Common myeloid progenitor, CD34-positive (primary cell): ENCODE measurements around the gene SLC4A1.

Experiments used
- CTCF ChIA-PET: fragments of 350-600 bp; sonication (Branson Sonifier 250); formaldehyde crosslinking; loops from one replicate; lab custom pipeline; 2021; ENCODE audit warnings: antibody characterized with exemption; lab: Charles Lee
- POLR2A ChIA-PET: fragments of 350-600 bp; sonication (Branson Sonifier 250); formaldehyde crosslinking; loops from one replicate; lab custom pipeline; 2021; ENCODE audit warnings: antibody characterized with exemption; lab: Charles Lee
- DNase-seq, 3 donors: peaks; one replicate each; pipeline versions ENCODE4 v3.0.0 to v3.0.0-alpha.2; 2013
- H3K27ac ChIP-seq, 2 experiments: 1 replicate in 1 of 2; 2 replicates in 1 of 2; pipeline ENCODE4 v1.7.0; 2013; ENCODE audit warnings: inconsistent platforms in 2 of 2, low read length in 2 of 2, mild to moderate bottlenecking in 2 of 2, low read depth in 1 of 2, moderate library complexity in 1 of 2; ENCODE audit not compliant: severe bottlenecking in 2 of 2, insufficient read depth in 1 of 2, poor library complexity in 1 of 2
- H3K27me3 ChIP-seq, 5 experiments: replicated peaks in 2 of 5; 1 replicate in 3 of 5; 2 replicates in 2 of 5; pipeline versions ENCODE4 v1.6.1 to v1.7.0; 2013; ENCODE audit warnings: low read length in 4 of 5, mild to moderate bottlenecking in 2 of 5, moderate library complexity in 2 of 5, inconsistent platforms in 1 of 5; ENCODE audit not compliant: insufficient read depth in 5 of 5, control insufficient read depth in 4 of 5
- H3K36me3 ChIP-seq, 4 experiments: 1 replicate in 2 of 4; 2 replicates in 2 of 4; pipeline versions ENCODE4 v1.6.1 to v1.7.0; 2013; ENCODE audit warnings: low read length in 3 of 4, control low read depth in 1 of 4, mild to moderate bottlenecking in 1 of 4; ENCODE audit not compliant: control insufficient read depth in 4 of 4, insufficient read depth in 4 of 4
- H3K4me1 ChIP-seq, 4 experiments: 1 replicate in 3 of 4; 2 replicates in 1 of 4; pipeline versions ENCODE4 v1.6.1 to v1.7.1; 2013; ENCODE audit warnings: low read length in 3 of 4, mild to moderate bottlenecking in 3 of 4, control low read depth in 1 of 4, inconsistent platforms in 1 of 4, moderate library complexity in 1 of 4; ENCODE audit not compliant: control insufficient read depth in 4 of 4, insufficient read depth in 4 of 4; ENCODE audit errors: control extremely low read depth in 1 of 4
- H3K4me3 ChIP-seq, 7 experiments: 1 replicate in 4 of 7; 2 replicates in 3 of 7; pipeline versions ENCODE4 v1.5.1 to v1.7.0; 2013; ENCODE audit warnings: mild to moderate bottlenecking in 7 of 7, low read length in 6 of 7, moderate library complexity in 6 of 7, inconsistent platforms in 2 of 7, low read depth in 2 of 7, control low read depth in 1 of 7; ENCODE audit not compliant: insufficient read depth in 4 of 7, control insufficient read depth in 1 of 7; ENCODE audit errors: extremely low read depth in 1 of 7
- H3K9me3 ChIP-seq, 5 experiments: 1 replicate in 4 of 5; 2 replicates in 1 of 5; pipeline versions ENCODE4 v1.6.1 to v1.7.1; 2013; ENCODE audit warnings: low read length in 4 of 5, mild to moderate bottlenecking in 2 of 5, inconsistent platforms in 1 of 5, low read depth in 1 of 5, moderate library complexity in 1 of 5; ENCODE audit not compliant: control insufficient read depth in 4 of 5, insufficient read depth in 2 of 5; ENCODE audit errors: control extremely low read depth in 1 of 5
- WGBS: methylation state at CpG from one replicate; pipeline ENCODE4 v1.1.5; 2013; ENCODE audit not compliant: insufficient coverage; 5-methylcytosine and 5-hydroxymethylcytosine counted together

The SLC4A1 gene

GRCh38 chr17:44214230-44214494 is 53.8 kb downstream of the SLC4A1 start:
- no peaks in the 10 kb centered on the region for H3K27me3 ChIP-seq
- H3K36me3 ChIP-seq, result peaks cover 28 to 77% (median 55%) of the 10 kb centered on the region in 4 experiments
- H3K4me1 ChIP-seq, result peaks cover 15 to 39% (median 31%) of the 10 kb centered on the region in 4 experiments
- no peak overlapping the region for H3K4me3 ChIP-seq
- ChIA-PET POLR2A (no interaction called here), CTCF (interaction anchor here (0.7 to 8.8 kb wide), 7 partner anchors 8 to 149 kb away, joined by 3 to 84 read pairs (median 4); partner anchors contain the start of gene FAM171A2)
- DNase-seq, result no peak
- no peaks in the 10 kb centered on the region for H3K9me3 ChIP-seq
- 100% methylated on average over 1 of the region's 1 CpG for WGBS
- no peak overlapping the region for H3K27ac ChIP-seq

GRCh38 chr17:44213403-44214229 is 54.3 kb downstream of the SLC4A1 start:
- H3K36me3 ChIP-seq, result peaks cover 29 to 82% (median 59%) of the 10 kb centered on the region in 4 experiments
- POLR2A ChIA-PET, result no interaction called here
- CTCF ChIA-PET, result interaction anchor here (0.7 to 8.8 kb wide), 7 partner anchors 8 to 149 kb away, joined by 3 to 84 read pairs (median 4); partner anchors contain the start of gene FAM171A2
- peaks cover 15 to 39% (median 31%) of the 10 kb centered on the region in 4 experiments for H3K4me1 ChIP-seq
- no peak overlapping the region for H3K27ac ChIP-seq
- H3K27me3 ChIP-seq, result no peaks in the 10 kb centered on the region
- no peak overlapping the region for H3K4me3 ChIP-seq
- no peaks in the 10 kb centered on the region for H3K9me3 ChIP-seq
- no peak for DNase-seq
- 89% methylated on average over 13 of the region's 15 CpGs for WGBS

DNA sequence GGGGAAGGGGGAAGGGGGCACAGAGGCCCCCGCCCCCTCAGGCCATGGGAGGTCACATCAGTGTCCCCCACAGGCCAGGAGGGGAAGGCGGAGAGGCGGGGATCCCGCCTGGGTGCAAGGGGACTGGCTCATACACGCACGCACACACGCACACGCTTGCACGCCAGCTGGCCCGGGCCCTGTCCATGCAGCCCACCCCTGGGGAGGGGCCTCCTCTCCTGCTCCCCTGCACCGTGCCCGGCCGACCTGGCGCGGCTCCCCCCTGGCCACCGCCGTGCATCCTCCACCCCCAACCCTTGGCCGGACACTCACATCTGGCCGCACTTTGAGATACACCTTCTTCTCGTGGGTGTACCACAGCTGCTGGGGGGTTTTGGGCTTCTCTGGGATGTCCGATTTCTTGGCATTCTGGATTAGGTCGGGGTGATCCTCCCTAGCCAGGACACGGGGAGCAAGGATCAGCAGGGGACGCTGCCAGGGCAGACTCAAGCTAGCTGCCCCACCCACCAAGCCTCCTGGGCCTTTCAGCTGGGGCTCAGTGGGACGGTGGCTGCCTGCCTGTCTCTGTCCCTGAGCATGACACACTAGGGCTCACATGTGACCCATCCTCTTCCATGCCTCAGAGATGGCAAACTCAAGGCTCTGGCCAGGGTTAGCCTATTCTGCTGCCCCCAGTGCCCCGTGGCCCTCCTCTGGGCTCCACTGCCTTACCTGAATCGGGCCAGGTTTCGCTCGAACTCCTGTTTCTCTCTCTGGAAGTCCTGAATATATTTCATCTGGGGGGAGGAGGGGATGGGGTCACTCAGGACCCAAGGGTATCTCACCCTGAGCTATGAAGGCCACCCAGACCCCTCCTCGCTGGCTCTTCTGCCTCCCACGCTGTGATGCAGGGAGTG is 55.2 kb downstream of the SLC4A1 start:
- Histone ChIP-seq H3K36me3 (peaks cover 30 to 87% (median 66%) of the 10 kb centered on the region in 4 experiments), H3K4me3 (no peak overlapping the region), H3K4me1 (peaks cover 12 to 34% (median 27%) of the 10 kb centered on the region in 4 experiments), H3K27ac (no peak overlapping the region), H3K9me3 (no peaks in the 10 kb centered on the region), H3K27me3 (no peaks in the 10 kb centered on the region)
- ChIA-PET CTCF (interaction anchor here (0.6 to 8.8 kb wide), 6 partner anchors 9 to 403 kb away, joined by 3 to 84 read pairs (median 12); partner anchors contain the start of gene FAM171A2), POLR2A (no interaction called here)
- WGBS, result 95% methylated on average over 20 of the region's 31 CpGs
- DNase-seq, result no peak

DNA sequence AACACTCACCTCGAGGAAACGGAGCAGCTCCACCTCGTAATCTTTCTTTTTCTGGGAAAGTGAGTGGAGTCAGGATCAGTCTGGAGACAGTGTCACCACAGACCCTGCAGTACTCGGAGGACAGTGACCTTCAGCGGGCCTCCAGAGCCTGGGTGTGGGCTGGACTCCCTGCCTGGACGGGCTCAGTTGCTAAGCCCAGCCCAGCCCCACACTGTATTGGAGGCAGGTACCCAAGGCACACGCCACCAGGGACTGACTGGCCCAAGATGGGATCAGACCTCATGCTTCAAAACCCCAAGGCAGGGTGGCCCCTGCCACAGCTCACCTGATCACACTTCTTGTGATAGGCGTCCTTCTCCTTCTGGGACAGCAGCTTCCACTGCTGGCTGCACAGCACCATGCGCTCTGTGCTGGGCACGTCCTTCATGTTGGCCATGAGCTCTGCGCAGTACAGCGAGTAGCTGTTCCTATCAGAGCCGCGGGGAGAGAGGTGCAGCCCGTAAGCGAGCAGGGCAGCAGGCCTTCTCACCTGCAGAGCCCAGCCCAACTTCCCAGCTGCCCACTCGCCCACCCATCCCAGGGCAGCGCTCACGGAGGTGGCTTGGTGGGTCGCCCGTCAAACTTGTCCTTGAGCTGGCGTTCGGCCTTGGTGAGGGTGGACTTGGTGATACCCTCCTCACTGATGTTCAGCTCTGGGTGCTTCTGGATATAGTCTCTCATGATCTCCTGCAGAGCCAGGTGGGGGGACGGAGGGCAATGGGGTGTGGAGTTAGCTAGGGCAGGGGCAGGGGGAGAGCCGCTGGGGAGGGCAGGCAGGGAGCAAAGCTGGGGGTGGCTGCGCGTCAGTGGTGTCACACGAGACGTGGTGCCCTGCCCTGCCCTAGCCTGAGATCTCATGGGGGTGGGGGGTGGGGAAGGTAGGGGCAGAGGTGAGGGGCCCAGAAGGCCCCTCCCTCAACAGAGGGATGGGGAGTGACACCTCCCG is 56.4 kb downstream of the SLC4A1 start:
- 96% methylated on average over 20 of the region's 30 CpGs for WGBS
- no peak overlapping the region for H3K4me3 ChIP-seq
- POLR2A ChIA-PET, result interaction anchor here (1.4 kb wide), 1 partner anchor 8 kb away, joined by 7 read pairs; the partner anchor contains the start of gene UBTF
- DNase-seq, result no peak
- no peaks in the 10 kb centered on the region for H3K9me3 ChIP-seq
- H3K27me3 ChIP-seq, result no peaks in the 10 kb centered on the region
- peaks cover 0 to 22% (median 15%) of the 10 kb centered on the region in 4 experiments for H3K4me1 ChIP-seq
- H3K36me3 ChIP-seq, result peaks cover 32 to 90% (median 73%) of the 10 kb centered on the region in 4 experiments
- CTCF ChIA-PET, result interaction anchor here (0.6 to 8.8 kb wide), 15 partner anchors 8 to 404 kb away, joined by 3 to 84 read pairs (median 14); partner anchors contain the start of genes GRN, SLC25A39 and UBTF
- no peak overlapping the region for H3K27ac ChIP-seq

- ChIA-PET CTCF (interaction anchor here (0.7 to 8.8 kb wide), 35 partner anchors 9 to 214 kb away, joined by 3 to 84 read pairs (median 5); partner anchors contain the start of genes GRN, SLC25A39 and UBTF), POLR2A (interaction anchor here (1.4 kb wide), 1 partner anchor 9 kb away, joined by 7 read pairs; the partner anchor contains the start of gene UBTF)
- H3K36me3 ChIP-seq, result peaks cover 27 to 85% (median 66%) of the 10 kb centered on the region in 4 experiments
- peak overlapping the region in 1 of 7 experiments; percentile 17 for H3K4me3 ChIP-seq
- DNase-seq, result peak; percentile 90 to 96 (median 94)
- H3K9me3 ChIP-seq, result no peaks in the 10 kb centered on the region
- H3K4me1 ChIP-seq, result peaks cover 0 to 15% (median 11%) of the 10 kb centered on the region in 4 experiments
- 32% methylated on average over 58 of the region's 64 CpGs for WGBS
- no peak overlapping the region for H3K27ac ChIP-seq
- no peaks in the 10 kb centered on the region for H3K27me3 ChIP-seq
Measured at GRCh38 chr17:44210342-44211192, 57.4 kb downstream of the SLC4A1 start.
